ENCODE data around the gene RSKR. TPM values are rescaled to one million over a fixed set of nuclear protein-coding genes. Genes with fewer than 3 reads are reported as not detected.
"Not testable (repeated sequence)": the region's sequence is repeated elsewhere in the genome, so short reads cannot be mapped to it uniquely, and the experiment has no call there.

The RSKR gene, protein sequence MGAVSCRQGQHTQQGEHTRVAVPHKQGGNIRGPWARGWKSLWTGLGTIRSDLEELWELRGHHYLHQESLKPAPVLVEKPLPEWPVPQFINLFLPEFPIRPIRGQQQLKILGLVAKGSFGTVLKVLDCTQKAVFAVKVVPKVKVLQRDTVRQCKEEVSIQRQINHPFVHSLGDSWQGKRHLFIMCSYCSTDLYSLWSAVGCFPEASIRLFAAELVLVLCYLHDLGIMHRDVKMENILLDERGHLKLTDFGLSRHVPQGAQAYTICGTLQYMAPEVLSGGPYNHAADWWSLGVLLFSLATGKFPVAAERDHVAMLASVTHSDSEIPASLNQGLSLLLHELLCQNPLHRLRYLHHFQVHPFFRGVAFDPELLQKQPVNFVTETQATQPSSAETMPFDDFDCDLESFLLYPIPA
- total RNA-seq, result 10 to 100 TPM; 23.0 to 28.7 TPM

DNA sequence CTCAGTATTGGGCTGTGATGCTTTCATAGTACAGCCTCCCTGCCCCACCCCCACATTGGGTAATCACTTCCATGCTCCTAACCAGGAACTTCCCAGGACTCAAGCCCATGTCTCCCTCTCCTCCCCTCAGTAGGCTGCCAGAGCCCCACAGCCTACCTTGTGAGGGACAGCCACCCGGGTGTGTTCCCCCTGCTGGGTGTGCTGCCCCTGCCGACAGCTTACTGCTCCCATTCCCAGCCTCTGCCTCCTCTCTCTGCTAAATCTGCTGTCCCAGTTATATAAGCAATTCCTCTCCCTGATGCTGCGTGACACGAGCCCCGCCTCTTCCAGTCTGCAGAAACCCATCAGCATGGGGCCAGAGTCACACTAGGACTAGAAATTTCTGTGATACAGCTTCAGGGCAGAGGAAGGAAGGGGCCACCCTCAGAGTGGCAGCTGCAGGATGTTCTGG lies at the start of gene RSKR:
Gene RSKR, minus strand, starts transcription at position 255 of the 451 bp plus-strand sequence. Its CDS starts 24 bp downstream, at position 231.
- Mint-ChIP-seq H3K27ac (peak within 1 kb of the TSS; percentile 56), H3K36me3 (ENCODE audit: low read depth) (peaks cover 64% of the 10 kb centered on the region), H3K9me3 (ENCODE audit: insufficient read depth) (no peaks in the 10 kb centered on the region), H3K27me3 (ENCODE audit: low read depth) (no peaks in the 10 kb centered on the region), H3K4me3 (no peak within 1 kb of the TSS), H3K4me1 (ENCODE audit: low read depth) (peaks cover 3% of the 10 kb centered on the region)
- DNase-seq (no peak), ATAC-seq (no peak)
- POLR2A ChIA-PET, result interaction anchor here (0.9 to 1.7 kb wide), 2 partner anchors 12 to 79 kb away, joined by 3 read pairs; no protein-coding TSS in a partner anchor
- CTCF ChIA-PET, result interaction anchor here (0.8 to 2.8 kb wide), 5 partner anchors 10 to 120 kb away, joined by 3 to 14 read pairs (median 11); no protein-coding TSS in a partner anchor

DNA sequence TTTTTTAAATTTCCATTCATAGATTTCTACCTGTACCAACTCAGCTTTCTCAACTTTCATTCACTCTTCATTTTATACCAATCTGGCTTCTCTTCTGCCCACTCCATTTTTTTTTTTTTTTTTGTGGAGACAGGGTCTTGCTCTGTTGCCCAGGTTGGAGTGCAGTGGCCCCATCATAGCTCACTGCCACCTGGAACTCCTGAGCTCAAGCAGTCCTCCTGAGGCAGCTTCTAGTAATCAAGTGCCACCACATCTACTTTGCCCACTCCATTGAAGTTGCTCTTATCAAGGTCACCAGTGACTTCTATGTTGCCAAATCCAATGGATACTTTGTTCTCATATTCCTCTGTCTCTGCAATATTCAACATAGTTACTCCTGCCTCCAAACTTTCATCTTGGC lies 49.7 kb upstream of the RSKR start:
- H3K9me3 Mint-ChIP-seq (ENCODE audit: insufficient read depth), result no peaks in the 10 kb centered on the region
- POLR2A ChIA-PET, result no interaction called here
- CTCF ChIA-PET, result interaction anchor here (5.3 kb wide), 1 partner anchor 19 kb away, joined by 104 read pairs; the partner anchor contains the start of gene BLTP2
- no peaks in the 10 kb centered on the region for H3K27me3 Mint-ChIP-seq (ENCODE audit: low read depth)
- H3K27ac Mint-ChIP-seq, result peak overlapping the region; percentile 100
- H3K4me3 Mint-ChIP-seq, result peak overlapping the region; percentile 99
- ATAC-seq (no peak), DNase-seq (no peak)
- H3K4me1 Mint-ChIP-seq (ENCODE audit: low read depth), result peaks cover 46% of the 10 kb centered on the region
- peaks cover 44% of the 10 kb centered on the region for H3K36me3 Mint-ChIP-seq (ENCODE audit: low read depth)

DNA sequence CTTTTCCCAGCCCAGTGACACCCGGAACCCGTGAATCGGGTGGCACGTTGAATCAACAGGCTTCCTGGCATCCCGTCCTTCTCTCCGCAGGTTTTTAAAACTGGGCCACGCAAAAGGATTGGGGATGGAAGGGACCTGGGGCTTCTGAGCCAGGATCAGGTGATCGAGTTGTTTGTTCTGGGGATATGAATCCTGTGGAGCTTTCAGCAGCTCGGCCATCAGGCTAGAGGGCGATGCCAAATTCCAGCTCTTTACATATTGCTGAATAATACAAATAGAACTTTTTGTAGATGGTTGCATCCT lies 48.5 kb upstream of the RSKR start:
- H3K27me3 Mint-ChIP-seq (ENCODE audit: low read depth), result no peaks in the 10 kb centered on the region
- peak overlapping the region; percentile 99 for H3K4me3 Mint-ChIP-seq
- peak overlapping the region; percentile 100 for H3K27ac Mint-ChIP-seq
- ATAC-seq (no peak), DNase-seq (no peak)
- H3K4me1 Mint-ChIP-seq (ENCODE audit: low read depth), result peaks cover 37% of the 10 kb centered on the region
- CTCF ChIA-PET, result interaction anchor here (1.1 to 5.3 kb wide), 7 partner anchors 11 to 149 kb away, joined by 3 to 104 read pairs (median 8); partner anchors contain the start of genes BLTP2 and TLCD1
- no peaks in the 10 kb centered on the region for H3K9me3 Mint-ChIP-seq (ENCODE audit: insufficient read depth)
- POLR2A ChIA-PET, result interaction anchor here (0.9 to 2.9 kb wide), 10 partner anchors 17 to 327 kb away, joined by 3 to 67 read pairs (median 4); partner anchors contain the start of genes BLTP2, IFT20, PROCA1 and RPL23A
- peaks cover 46% of the 10 kb centered on the region for H3K36me3 Mint-ChIP-seq (ENCODE audit: low read depth)

DNA sequence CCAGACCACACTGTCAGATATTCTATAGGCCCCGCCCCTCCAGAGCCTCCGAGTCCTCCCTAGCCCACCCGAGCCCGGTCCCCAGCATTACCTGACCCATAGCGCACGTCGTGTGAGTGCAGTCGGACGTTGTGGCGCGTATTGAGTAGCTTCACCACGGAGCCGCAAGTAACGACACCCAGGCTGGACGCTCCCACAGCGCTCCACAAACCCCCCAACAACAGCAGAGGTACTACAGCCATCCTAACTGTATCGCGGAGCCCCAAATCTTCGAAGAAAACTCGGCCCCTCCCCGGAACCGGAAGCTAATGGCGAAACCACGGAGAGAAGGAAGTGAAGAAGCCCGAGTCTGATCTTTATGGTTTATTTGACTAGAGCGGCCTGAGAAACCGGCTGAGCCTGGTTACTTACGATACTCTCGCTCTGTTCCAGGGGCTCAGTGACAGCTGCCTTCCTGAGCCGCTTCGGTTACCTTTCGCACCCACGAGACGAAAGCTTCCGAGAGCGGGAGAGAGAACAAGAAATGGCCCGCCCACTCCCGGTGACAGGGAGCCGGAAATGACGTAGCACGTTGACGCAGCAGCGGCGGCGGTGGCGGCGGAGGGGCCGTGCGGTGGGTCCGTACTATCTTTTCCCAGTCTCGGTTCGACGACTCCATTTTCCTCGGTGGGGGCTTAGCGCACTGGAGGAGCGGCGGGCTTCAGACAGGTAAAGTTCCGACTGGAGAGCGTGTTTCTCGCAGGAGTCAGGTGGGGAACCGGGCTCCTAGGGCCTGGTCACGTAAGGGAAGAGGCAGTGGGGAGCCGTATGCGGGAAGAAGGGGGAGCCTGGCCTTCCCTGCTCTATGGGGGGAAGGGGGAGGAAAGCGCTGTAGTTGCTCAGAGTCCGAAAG lies 47.9 kb upstream of the RSKR start, which contains the start of the genes SDF2 and SUPT6H:
Gene SDF2, minus strand, starts transcription at position 272 of the 892 bp plus-strand sequence. Its CDS starts 30 bp downstream, at position 242.
Gene SUPT6H, plus strand, starts transcription at position 571 of the 892 bp plus-strand sequence. CDS start 11,197 bp downstream, outside the sequence.
- ATAC-seq, result peak; percentile 90
- peak within 1 kb of the TSS; percentile 99 for H3K4me3 Mint-ChIP-seq
- no peaks in the 10 kb centered on the region for H3K27me3 Mint-ChIP-seq (ENCODE audit: low read depth)
- POLR2A ChIA-PET, result interaction anchor here (0.6 to 2.9 kb wide), 19 partner anchors 9 to 326 kb away, joined by 3 to 67 read pairs (median 4); partner anchors contain the start of genes ALDOC, BLTP2, IFT20 and PROCA1
- peak; percentile 96 for DNase-seq
- H3K9me3 Mint-ChIP-seq (ENCODE audit: insufficient read depth), result no peaks in the 10 kb centered on the region
- H3K36me3 Mint-ChIP-seq (ENCODE audit: low read depth), result peaks cover 45% of the 10 kb centered on the region
- peaks cover 36% of the 10 kb centered on the region for H3K4me1 Mint-ChIP-seq (ENCODE audit: low read depth)
- peak within 1 kb of the TSS; percentile 100 for H3K27ac Mint-ChIP-seq
- CTCF ChIA-PET, result interaction anchor here (0.8 to 5.3 kb wide), 19 partner anchors 10 to 488 kb away, joined by 3 to 104 read pairs (median 3); partner anchors contain the start of genes BLTP2, PIGS and TLCD1

DNA sequence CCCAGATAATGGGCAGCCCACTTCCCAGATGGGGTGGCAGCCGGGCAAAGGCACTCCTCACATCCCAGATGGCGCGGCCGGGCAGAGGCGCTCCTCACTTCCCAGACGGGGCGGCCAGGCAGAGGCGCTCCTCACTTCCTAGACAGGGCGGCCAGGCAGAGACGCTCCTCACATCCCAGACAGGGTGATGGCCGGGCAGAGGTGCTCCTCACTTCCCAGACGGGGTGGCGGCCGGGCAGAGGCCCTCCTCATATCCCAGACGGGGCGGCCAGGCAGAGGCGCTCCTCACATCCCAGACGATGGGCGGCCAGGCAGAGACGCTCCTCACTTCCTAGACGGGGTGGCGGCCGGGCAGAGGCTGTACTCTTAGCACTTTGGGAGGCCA lies 45.5 kb upstream of the RSKR start:
- H3K36me3 Mint-ChIP-seq (ENCODE audit: low read depth), result peaks cover 46% of the 10 kb centered on the region
- H3K27ac Mint-ChIP-seq; POLR2A ChIA-PET; H3K4me3 Mint-ChIP-seq; ATAC-seq; H3K9me3 Mint-ChIP-seq (ENCODE audit: insufficient read depth); DNase-seq; H3K27me3 Mint-ChIP-seq (ENCODE audit: low read depth): not testable (repeated sequence)
- peaks cover 29% of the 10 kb centered on the region for H3K4me1 Mint-ChIP-seq (ENCODE audit: low read depth)
- CTCF ChIA-PET, result interaction anchor here (5.3 kb wide), 1 partner anchor 15 kb away, joined by 104 read pairs; the partner anchor contains the start of gene BLTP2

DNA sequence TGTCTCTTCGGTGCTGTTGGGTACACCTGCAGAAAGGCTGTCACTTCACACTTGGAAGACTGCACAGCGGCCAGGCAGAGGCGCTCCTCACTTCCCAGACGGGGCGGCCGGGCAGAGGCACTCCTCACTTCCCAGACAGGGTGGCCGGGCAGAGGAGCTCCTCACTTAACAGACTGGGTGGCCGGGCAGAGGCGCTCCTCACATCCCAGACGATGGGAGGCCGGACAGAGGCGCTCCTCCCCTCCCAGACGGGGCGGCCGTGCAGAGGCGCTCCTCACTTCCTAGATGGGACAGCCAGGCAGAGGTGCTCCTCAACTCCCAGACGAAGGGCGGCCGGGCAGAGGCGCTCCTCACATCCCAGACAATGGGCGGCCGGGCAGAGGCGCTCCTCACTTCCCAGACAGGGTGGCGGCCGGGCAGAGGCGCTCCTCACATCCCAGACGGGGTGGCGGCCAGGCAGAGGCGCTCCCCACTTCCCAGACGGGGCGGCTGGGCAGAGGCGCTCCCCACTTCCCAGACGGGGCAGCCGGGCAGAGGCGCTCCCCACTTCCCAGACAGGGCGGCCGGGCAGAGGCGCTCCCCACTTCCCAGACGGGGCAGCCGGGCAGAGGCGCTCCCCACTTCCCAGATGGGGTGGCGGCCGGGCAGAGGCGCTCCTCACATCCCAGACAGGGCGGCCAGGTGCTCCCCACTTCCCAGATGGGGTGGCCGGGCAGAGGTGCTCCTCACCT lies 44.9 kb upstream of the RSKR start:
- H3K9me3 Mint-ChIP-seq (ENCODE audit: insufficient read depth); H3K27ac Mint-ChIP-seq; CTCF ChIA-PET; H3K27me3 Mint-ChIP-seq (ENCODE audit: low read depth); ATAC-seq; POLR2A ChIA-PET; H3K4me3 Mint-ChIP-seq; DNase-seq: not testable (repeated sequence)
- Mint-ChIP-seq H3K36me3 (ENCODE audit: low read depth) (peaks cover 46% of the 10 kb centered on the region), H3K4me1 (ENCODE audit: low read depth) (peaks cover 26% of the 10 kb centered on the region)

DNA sequence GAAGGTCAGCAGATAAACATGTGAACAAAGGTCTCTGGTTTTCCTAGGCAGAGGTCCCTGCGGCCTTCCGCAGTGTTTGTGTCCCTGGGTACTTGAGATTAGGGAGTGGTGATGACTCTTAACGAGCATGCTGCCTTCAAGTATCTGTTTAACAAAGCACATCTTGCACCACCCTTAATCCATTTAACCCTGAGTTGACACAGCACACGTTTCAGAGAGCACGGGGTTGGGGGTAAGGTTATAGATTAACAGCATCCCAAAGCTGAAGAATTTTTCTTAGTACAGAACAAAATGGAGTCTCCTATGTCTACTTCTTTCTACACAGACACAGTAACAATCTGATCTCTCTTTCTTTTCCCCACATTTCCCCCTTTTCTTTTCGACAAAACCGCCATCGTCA lies 44.4 kb upstream of the RSKR start:
- CTCF ChIA-PET, result interaction anchor here (2.0 kb wide), 1 partner anchor 11 kb away, joined by 9 read pairs; no protein-coding TSS in a partner anchor
- DNase-seq; H3K27ac Mint-ChIP-seq; H3K9me3 Mint-ChIP-seq (ENCODE audit: insufficient read depth); H3K4me3 Mint-ChIP-seq; H3K27me3 Mint-ChIP-seq (ENCODE audit: low read depth); ATAC-seq; POLR2A ChIA-PET: not testable (repeated sequence)
- Mint-ChIP-seq H3K4me1 (ENCODE audit: low read depth) (peaks cover 21% of the 10 kb centered on the region), H3K36me3 (ENCODE audit: low read depth) (peaks cover 43% of the 10 kb centered on the region)

DNA sequence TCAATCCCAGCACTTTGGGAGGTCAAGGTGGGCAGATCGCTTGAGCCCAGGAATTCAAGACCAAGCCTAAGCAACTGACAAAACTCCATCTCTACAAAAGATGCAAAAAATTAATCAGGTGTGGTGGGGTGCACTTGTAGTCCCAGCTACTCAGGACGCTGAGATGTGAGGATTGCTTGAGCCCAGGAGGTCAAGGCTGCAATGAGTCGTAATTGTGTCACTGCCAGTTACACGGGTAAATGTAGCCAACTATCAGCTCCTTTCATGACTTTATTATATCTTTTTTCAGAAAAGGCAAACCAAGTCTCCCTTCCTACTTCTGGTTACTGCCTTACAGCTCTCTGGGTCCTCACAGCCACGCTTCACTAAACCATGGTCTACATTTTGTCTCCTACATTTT lies 43.8 kb upstream of the RSKR start:
- Mint-ChIP-seq H3K27me3 (ENCODE audit: low read depth) (no peaks in the 10 kb centered on the region), H3K9me3 (ENCODE audit: insufficient read depth) (no peaks in the 10 kb centered on the region), H3K36me3 (ENCODE audit: low read depth) (peaks cover 45% of the 10 kb centered on the region), H3K27ac (no peak overlapping the region), H3K4me1 (ENCODE audit: low read depth) (peaks cover 16% of the 10 kb centered on the region), H3K4me3 (no peak overlapping the region)
- DNase-seq (no peak), ATAC-seq (no peak)
- ChIA-PET CTCF (interaction anchor here (0.8 to 2.0 kb wide), 2 partner anchors 9 to 11 kb away, joined by 4 to 9 read pairs; no protein-coding TSS in a partner anchor), POLR2A (no interaction called here)

DNA sequence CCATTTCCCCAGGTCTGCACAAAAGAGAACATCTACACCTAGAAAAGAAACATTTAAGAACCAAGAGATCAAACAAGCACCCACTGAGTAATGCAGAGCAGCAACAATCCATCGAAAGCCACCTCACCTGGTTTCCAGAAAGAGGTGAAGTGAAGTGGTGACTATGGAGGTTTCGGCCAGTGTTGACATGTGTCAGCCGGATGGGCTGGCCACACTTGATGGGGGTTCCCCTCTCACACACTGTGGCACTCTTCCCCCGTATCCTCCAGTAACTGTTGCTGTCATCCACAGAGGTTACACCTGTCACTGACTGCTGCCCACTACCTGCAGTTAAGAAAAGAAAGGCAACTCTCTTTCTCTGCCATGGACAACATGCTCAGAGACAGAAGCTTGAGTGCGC lies 41.2 kb upstream of the RSKR start:
- Mint-ChIP-seq H3K9me3 (ENCODE audit: insufficient read depth) (no peaks in the 10 kb centered on the region), H3K36me3 (ENCODE audit: low read depth) (peaks cover 43% of the 10 kb centered on the region), H3K27ac (no peak overlapping the region), H3K27me3 (ENCODE audit: low read depth) (no peaks in the 10 kb centered on the region), H3K4me3 (no peak overlapping the region), H3K4me1 (ENCODE audit: low read depth) (peaks cover 7% of the 10 kb centered on the region)
- ChIA-PET POLR2A (interaction anchor here (0.7 kb wide), 1 partner anchor 17 kb away, joined by 3 read pairs; no protein-coding TSS in a partner anchor), CTCF (interaction anchor here (0.6 kb wide), 1 partner anchor 8 kb away, joined by 3 read pairs; no protein-coding TSS in a partner anchor)
- DNase-seq (no peak), ATAC-seq (no peak)

DNA sequence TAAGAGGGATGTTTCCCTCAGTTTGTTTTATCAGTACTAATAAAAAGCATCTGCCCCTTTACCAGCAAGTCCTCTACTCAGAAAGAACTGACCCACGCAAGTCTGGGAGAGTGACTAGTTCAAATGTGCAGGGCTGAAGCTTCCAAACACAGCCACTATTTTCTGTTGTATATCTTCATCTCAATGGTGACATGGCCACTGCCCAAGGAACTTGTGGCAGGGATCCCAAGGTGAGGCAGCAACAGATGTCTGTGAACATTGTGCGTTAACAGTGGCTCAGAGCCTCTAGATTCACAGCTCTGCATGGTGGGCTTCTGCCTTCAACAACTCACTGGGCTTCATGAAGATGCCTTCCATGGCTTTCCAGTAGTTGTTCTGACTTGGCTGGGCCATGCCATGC lies 34.7 kb upstream of the RSKR start:
- peaks cover 23% of the 10 kb centered on the region for H3K4me1 Mint-ChIP-seq (ENCODE audit: low read depth)
- ChIA-PET CTCF (interaction anchor here (0.9 to 1.6 kb wide), 5 partner anchors 9 to 102 kb away, joined by 4 to 11 read pairs (median 5); partner anchors contain the start of genes SDF2 and SUPT6H), POLR2A (interaction anchor here (1.2 to 2.1 kb wide), 3 partner anchors 13 to 71 kb away, joined by 3 to 12 read pairs (median 5); partner anchors contain the start of genes RPL23A, SDF2 and SUPT6H)
- no peaks in the 10 kb centered on the region for H3K9me3 Mint-ChIP-seq (ENCODE audit: insufficient read depth)
- DNase-seq (no peak), ATAC-seq (no peak)
- H3K4me3 Mint-ChIP-seq, result no peak overlapping the region
- peaks cover 47% of the 10 kb centered on the region for H3K36me3 Mint-ChIP-seq (ENCODE audit: low read depth)
- H3K27me3 Mint-ChIP-seq (ENCODE audit: low read depth), result no peaks in the 10 kb centered on the region
- H3K27ac Mint-ChIP-seq, result no peak overlapping the region
